HFFc6 (cell line): ENCODE results near the gene ASB18. TPM values are rescaled to one million over a fixed set of nuclear protein-coding genes. Genes with fewer than 3 reads are reported as not detected.

Experiments
- DNase-seq: peaks from one replicate; pipeline ENCODE4 v3.0.0-alpha.2; 2018
- H3K27ac Mint-ChIP-seq: 2 replicates; pipeline ENCODE4 v1.8.0; 2020; ENCODE audit warnings: mild to moderate bottlenecking, mixed read lengths
- H3K27me3 Mint-ChIP-seq: 2 replicates; pipeline ENCODE4 v1.8.0; 2021; ENCODE audit warnings: mild to moderate bottlenecking, moderate library complexity, mixed read lengths; ENCODE audit not compliant: insufficient read depth
- H3K36me3 Mint-ChIP-seq: 2 replicates; pipeline ENCODE4 v1.8.0; 2021; ENCODE audit warnings: low read depth, mixed read lengths
- H3K4me1 Mint-ChIP-seq: 2 replicates; pipeline ENCODE4 v1.8.0; 2020; ENCODE audit warnings: low read depth, mixed read lengths
- H3K4me3 Mint-ChIP-seq: 2 replicates; pipeline ENCODE4 v1.8.0; 2020; ENCODE audit warnings: mild to moderate bottlenecking, moderate library complexity, mixed read lengths
- H3K9me3 Mint-ChIP-seq: 2 replicates; pipeline ENCODE4 v1.8.0; 2020; ENCODE audit warnings: mild to moderate bottlenecking, mixed read lengths
- CTCF ChIP-seq: fragments of 200-600 bp; sonication (generic); IDR thresholded peaks from 2 replicates; pipeline ENCODE4 v1.5.0; 2021; ENCODE audit warnings: antibody characterized with exemption, mild to moderate bottlenecking
- total RNA-seq, 6 experiments: library from RNA; stranded (reverse); fragmentation: NEBNext Ultra II Directional; extraction: Animal tissue kit (Norgen Biotek cat#: 25700); gene quantifications; 2 replicates in 1 of 6; 3 replicates in 5 of 6; pipeline ENCODE4 v1.2.3, GENCODE V29; 2021

ASB18 gene
- total RNA-seq, 6 experiments from 2014 or later: not detected

GRCh38 chr2:236143811-236144210, 120.4 kb downstream of the ASB18 start:
- Mint-ChIP-seq H3K9me3 (no peaks in the 10 kb centered on the region), H3K4me1 (no peaks in the 10 kb centered on the region), H3K27ac (no peak overlapping the region), H3K4me3 (no peak overlapping the region), H3K36me3 (no peaks in the 10 kb centered on the region), H3K27me3 (peaks cover 8% of the 10 kb centered on the region)
- DNase-seq: no peak
- TF ChIP-seq CTCF: no peak

Other genes starting within 250 kb of the ASB18 start
- gene GBX2, start 96.0 kb downstream of the ASB18 start, total RNA-seq: not detected